ENCODE results near the gene TMEFF2. TPM values are rescaled to one million over a fixed set of nuclear protein-coding genes. Genes with fewer than 3 reads are reported as not detected.

TMEFF2 gene
- total and polyA plus RNA-seq, 12 donors: 0.16 to 2.7 (median 0.58) TPM; not detected in 2

GRCh38 chr2:192067631-192068030 lies 127.1 kb downstream of the TMEFF2 start:
- 76 to 97% (median 78%) methylated on average over 1 of the region's 1 CpG for whole genome bisulfite sequencing, 4 donors
- H3K36me3 ChIP-seq (replicated peaks in 1 of 2): no peaks in the 10 kb centered on the region
- intact Hi-C loops (cut with DNase I): no loop called here
- no peaks in the 10 kb centered on the region for H3K4me1 ChIP-seq (replicated peaks in 1 of 2)
- H3K27ac ChIP-seq: no peak overlapping the region
- no peaks in the 10 kb centered on the region for H3K9me3 ChIP-seq (replicated peaks in 1 of 3)
- no peak for DNase-seq
- H3K27me3 ChIP-seq: no peaks in the 10 kb centered on the region
- H3K4me3 ChIP-seq: no peak overlapping the region
- TF ChIP-seq CTCF (IDR thresholded peaks at IDR 0.05): no peak
- TF ChIP-seq POLR2A (IDR thresholded peaks at IDR 0.05): no peak

- intact Hi-C loops (cut with DNase I): no loop called here
- no peaks in the 10 kb centered on the region for H3K4me1 ChIP-seq (replicated peaks in 1 of 2)
- no peak for DNase-seq
- H3K27me3 ChIP-seq: no peaks in the 10 kb centered on the region
- no peak overlapping the region for H3K27ac ChIP-seq
- no peaks in the 10 kb centered on the region for H3K36me3 ChIP-seq (replicated peaks in 1 of 2)
- H3K4me3 ChIP-seq: no peak overlapping the region
- WGBS, 4 donors: 85 to 90% (median 87%) methylated on average over 2 of the region's 2 CpGs
- no peaks in the 10 kb centered on the region for H3K9me3 ChIP-seq (replicated peaks in 1 of 3)
- TF ChIP-seq CTCF (IDR thresholded peaks at IDR 0.05): no peak
- no peak for TF ChIP-seq POLR2A (IDR thresholded peaks at IDR 0.05)
These were observed 130.3 kb downstream of the TMEFF2 start for GRCh38 chr2:192064459-192064858.

DNA sequence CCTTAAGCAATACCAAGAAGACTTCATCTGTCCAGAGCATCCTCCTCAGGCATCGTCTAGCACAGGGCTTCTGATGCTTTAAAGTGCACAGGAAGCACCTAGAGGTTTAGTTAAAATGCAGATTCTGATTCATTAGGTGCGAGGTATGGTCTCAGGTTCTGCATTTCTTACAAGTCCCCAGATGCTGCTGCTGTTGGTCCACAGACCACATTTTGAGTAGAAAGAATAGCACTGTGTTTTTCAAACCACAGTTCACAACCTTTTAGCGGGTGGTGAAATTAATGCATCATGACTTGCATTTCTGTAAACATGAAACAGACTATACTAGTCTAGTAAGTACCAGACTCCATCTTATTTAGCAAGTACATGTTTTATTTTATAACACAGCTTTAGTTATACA lies 134.6 kb downstream of the TMEFF2 start:
- TF ChIP-seq CTCF (IDR thresholded peaks at IDR 0.05) (no peak), POLR2A (IDR thresholded peaks at IDR 0.05) (no peak)
- WGBS, 4 donors: 69 to 80% (median 74%) methylated on average over 3 of the region's 3 CpGs
- Histone ChIP-seq H3K36me3 (replicated peaks in 1 of 2) (no peaks in the 10 kb centered on the region), H3K4me3 (no peak overlapping the region), H3K27me3 (no peaks in the 10 kb centered on the region), H3K4me1 (replicated peaks in 1 of 2) (no peaks in the 10 kb centered on the region), H3K9me3 (replicated peaks in 1 of 3) (no peaks in the 10 kb centered on the region), H3K27ac (no peak overlapping the region)
- intact Hi-C loops (cut with DNase I): no loop called here
- DNase-seq: no peak

GRCh38 chr2:192059266-192059665 lies 135.5 kb downstream of the TMEFF2 start:
- H3K27me3 ChIP-seq: no peaks in the 10 kb centered on the region
- no peak for TF ChIP-seq CTCF (IDR thresholded peaks at IDR 0.05)
- TF ChIP-seq POLR2A (IDR thresholded peaks at IDR 0.05): no peak
- WGBS, 4 donors: 87 to 96% (median 93%) methylated on average over 2 of the region's 2 CpGs
- no peak for DNase-seq
- no peaks in the 10 kb centered on the region for H3K36me3 ChIP-seq (replicated peaks in 1 of 2)
- H3K4me1 ChIP-seq (replicated peaks in 1 of 2): no peaks in the 10 kb centered on the region
- H3K27ac ChIP-seq: no peak overlapping the region
- H3K9me3 ChIP-seq (replicated peaks in 1 of 3): no peaks in the 10 kb centered on the region
- intact Hi-C loops (cut with DNase I): no loop called here
- no peak overlapping the region for H3K4me3 ChIP-seq
